Head of caudate nucleus (tissue), 42 donors: ENCODE measurements around the gene MLLT11.

Source experiments
- DNase-seq, 42 donors: peaks; one replicate each; pipeline versions ENCODE4 v3.0.0 to v3.0.0-alpha.2; 2020 to 2021; ENCODE audit warnings: mixed read lengths in 7 of 42
- intact Hi-C: fragments of 100-400 bp; cut with DNase I; formaldehyde crosslinking; loops from one replicate; pipeline ENCODE4 v1.15.0; 2022

MLLT11 gene

DNA sequence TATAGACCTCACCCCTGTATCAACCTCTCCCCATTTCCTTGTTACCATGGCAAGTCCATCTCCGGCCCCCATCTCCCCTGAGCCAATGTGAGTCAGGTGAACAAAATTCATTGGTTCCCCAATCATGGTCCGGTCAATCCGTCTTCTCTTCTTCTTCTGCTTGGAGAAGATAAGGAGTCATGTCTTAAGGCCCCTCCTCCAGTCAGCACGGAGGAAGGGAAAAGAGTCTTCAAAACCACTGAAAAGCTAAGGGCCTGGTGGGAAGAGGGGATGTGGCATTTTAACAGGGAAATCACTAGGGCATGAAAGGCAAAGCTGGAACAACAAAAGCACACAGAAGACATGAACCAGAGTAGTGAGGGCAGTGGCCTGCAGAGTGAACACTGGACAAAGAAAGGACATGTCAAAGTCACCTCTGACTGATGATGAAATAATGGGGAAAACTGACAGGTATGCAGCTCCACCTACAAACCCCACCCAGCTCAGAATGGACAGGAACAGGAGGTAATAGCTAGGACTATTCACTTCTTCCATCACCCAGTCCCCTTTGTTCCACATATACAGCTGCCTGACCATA, 5.1 kb upstream of the MLLT11 start:
- no peak for DNase-seq
- intact Hi-C loops, result no loop called here

DNA sequence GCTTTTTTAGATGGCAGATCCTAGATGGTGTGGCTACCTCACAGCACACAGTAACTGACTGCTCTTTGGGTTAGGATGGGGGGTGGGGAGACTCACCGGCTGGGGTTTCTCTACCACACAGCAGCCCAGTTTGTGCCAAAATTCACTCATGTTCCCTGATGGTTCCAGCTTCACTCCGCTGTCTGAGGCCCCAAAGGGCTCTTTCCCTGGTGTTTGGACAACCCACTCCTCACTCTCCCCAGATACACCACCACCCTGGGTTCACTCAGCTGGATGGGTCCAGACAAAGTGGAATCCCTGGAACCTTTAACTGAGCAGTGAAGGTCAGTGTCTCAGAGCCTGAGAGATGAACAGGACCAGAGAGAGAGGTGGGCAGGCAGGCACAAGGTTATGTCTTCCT, 4.6 kb upstream of the MLLT11 start:
- no peak for DNase-seq
- intact Hi-C loops, result no loop called here

- DNase-seq, result no peak
- intact Hi-C loops, result no loop called here
These were observed 4.0 kb upstream of the MLLT11 start for GRCh38 chr1:151056149-151056548.

- peak in 24 of 42 donors; percentile 8 to 63 (median 34) for DNase-seq
- intact Hi-C loops, result no loop called here
These were observed 1.5 kb upstream of the MLLT11 start for GRCh38 chr1:151058692-151059091.

DNA sequence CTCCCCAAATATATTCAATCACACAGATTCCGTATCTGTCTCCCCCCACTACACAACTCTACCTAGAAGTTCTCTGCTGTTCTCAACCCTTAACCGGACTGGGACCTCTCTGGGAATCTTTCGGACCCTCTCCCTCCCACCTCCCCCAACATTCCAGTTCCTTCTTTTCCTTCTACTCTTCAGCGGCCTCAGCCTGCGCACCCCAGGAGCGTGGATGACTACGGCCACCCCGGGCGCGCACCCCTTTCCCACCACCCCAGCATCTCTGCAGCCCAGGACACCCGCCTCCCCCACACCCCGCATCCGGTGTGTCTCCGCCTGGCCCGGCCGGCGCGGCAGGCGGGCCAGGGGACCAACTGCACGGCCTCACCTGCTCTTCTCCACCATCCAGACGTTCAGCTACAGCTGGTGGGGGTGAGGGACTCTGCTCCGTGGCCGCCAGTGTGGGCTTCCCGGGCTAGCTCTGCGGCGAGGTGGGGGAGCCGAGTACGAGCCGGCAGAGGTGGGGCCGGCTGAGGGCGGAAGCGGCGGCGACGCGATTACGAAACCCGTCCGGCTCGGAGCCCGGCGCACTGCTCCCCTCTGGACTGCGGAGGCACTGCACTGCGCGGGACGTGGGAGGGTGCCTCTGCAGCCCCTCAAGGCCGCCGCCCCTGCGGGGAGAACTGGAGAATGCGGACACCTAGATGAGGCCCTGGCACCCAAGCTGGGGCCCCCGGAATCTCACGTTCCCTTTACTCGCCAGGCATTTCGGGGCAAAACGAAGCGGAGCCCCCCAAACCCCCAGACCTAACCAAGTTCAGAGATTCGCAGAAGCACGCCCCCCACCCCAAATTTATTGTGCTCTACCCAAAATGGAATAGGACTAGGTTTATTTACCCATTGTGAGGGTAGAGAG, 839 bp upstream of the MLLT11 start, which contains the start of gene CDC42SE1:
TSS of gene CDC42SE1 (minus strand) at position 514 of the 898 bp plus-strand sequence. CDS start 3,892 bp downstream, outside the sequence.
- intact Hi-C loops, result no loop called here
- peak; percentile 36 to 90 (median 81) for DNase-seq

DNA sequence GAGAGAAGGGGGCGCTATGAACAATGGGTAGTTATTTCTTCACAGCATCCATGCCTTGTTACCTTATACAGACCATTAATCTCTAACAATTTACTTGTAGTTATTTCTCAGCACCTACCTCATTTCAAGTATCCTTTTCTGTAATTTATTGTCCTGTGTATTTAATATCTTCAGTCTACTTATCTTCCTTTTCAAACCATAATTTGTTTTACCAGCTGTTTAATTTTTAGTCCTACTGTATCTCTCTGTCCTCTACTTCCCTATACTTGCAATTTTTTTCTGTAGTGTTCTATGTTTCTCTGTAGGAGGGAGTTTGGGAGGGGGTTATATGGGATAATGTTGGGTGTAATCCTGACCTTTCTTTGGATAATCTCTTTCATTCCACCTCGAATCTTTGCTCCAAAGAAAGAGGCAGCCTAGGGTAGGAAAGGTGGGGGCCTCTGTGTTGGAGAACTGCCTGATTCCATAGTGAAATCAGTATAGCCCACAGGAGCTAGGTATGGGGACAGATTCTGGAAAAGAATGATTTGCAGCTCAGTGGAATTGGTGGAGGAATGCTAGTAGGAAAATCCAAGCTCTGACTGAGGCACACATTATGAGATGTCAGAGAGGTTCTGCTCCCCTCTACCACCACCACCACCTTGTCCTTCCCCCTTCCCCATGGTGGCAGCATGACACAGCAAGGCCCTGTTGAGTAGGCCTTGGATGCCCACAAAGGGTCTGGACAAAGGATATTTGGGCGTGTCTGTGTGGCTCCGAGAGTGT, 642 bp downstream of the MLLT11 start:
- intact Hi-C loops, result no loop called here
- peak in 13 of 42 donors; percentile 9 to 41 (median 25) for DNase-seq

DNA sequence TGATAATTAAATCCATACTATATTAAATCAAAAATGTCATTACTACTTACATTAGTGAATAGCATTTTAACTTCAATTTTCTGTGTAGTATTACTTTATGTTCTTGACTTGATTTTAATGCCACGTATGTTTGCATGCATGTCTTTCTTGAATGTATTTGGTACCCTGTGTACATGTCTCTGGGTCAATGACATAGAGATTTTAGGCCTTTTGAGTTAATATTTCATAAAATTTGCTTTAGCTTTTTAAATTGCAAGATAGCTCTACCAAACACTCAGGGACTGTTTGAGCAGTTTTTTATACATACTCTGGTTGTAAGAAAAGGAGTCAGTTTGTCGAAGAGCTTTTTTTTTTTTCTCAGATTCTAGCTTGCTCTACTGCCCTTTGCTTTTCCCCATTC, 1.5 kb downstream of the MLLT11 start:
- no peak for DNase-seq
- intact Hi-C loops, result no loop called here

GRCh38 chr1:151062741-151063371, 2.7 kb downstream of the MLLT11 start:
- intact Hi-C loops, result no loop called here
- peak in 28 of 42 donors; percentile 16 to 70 (median 52) for DNase-seq

GRCh38 chr1:151065089-151065645, 5.0 kb downstream of the MLLT11 start:
- intact Hi-C loops, result no loop called here
- DNase-seq, result no peak

DNA sequence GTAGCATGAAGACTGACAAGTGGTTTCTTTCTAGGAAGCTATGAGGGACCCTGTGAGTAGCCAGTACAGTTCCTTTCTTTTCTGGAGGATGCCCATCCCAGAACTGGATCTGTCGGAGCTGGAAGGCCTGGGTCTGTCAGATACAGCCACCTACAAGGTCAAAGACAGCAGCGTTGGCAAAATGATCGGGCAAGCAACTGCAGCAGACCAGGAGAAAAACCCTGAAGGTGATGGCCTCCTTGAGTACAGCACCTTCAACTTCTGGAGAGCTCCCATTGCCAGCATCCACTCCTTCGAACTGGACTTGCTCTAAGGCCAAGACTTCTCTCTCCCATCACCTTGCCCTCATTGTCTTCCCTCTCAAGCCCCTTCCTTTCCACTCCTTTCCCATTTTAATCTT, 7.0 kb downstream of the MLLT11 start:
- peak in 1 of 42 donors; percentile 19 for DNase-seq
- intact Hi-C loops, result no loop called here

DNA sequence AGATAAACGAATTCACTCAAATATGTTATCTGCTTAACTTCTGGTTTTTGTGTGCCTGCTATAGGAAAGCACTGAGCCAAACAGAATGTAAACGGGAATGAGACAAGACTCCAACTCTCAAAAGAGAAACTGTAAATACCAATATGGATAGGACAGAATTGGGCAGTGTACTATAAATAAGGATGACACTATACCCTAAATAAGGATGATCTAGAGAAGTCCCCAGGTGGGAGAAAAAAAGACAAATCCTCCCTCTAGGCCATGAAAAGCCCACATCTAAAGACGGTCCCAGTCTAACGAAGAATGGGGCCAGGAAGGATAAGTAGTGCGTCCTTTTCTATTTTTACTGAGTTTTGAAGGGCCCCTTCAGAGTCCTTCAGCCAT, 8.9 kb downstream of the MLLT11 start:
- intact Hi-C loops, result no loop called here

DNA sequence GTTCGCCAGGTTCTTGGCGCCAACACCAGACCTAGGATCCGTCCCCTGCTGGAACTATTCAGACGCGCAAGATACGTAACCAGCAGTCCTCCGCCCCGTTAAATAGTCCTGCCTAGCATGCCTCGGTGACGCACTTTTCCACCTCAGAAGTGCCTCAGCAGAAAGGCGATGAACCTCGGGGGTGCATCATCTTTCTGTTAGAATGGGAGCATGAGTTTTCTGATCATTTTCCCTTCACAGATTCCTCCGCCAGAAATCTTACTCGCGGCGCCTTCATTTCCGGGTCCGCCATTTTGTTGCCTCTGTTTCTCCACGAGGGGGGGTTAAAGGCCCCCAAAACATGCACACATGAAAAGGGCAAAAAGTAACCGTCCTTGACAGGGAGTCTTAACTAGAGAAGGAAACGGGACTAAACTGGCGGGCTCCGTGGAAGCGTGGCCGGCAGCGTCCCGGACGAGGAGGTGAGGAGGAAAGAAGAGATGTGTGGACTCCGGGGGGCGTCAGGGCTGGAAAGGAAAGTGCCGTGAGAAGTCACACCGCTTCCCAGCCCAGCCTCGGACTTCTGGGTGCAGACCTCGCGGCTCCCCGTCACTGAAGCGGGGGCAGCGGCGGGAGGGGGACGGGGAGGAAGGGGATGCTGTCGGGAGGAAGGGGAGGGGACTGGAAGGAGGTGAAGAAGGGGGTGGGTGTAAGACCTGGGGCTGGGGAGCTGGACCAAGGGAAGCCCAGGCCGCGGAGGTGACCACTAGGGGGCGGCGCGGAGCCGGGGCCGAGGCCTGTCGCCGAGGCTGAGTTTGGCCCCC, 10.5 kb downstream of the MLLT11 start, which contains the start of gene GABPB2:
TSS of gene GABPB2 (plus strand) at position 288 of the 803 bp plus-strand sequence. CDS start 17,429 bp downstream, outside the sequence.
- intact Hi-C loops, result no loop called here
- DNase-seq, result peak; percentile 81 to 98 (median 92)

More for the DNA sequence above, 8.9 kb downstream of the MLLT11 start:
- no peak for DNase-seq

- DNase-seq, result peak in 2 of 42 donors; percentile 21 to 30
- intact Hi-C loops, result no loop called here
These were observed 12.0 kb downstream of the MLLT11 start for GRCh38 chr1:151072224-151072623.

GRCh38 chr1:151085953-151086559, 25.9 kb downstream of the MLLT11 start:
- intact Hi-C loops, result no loop called here
- DNase-seq, result peak in 1 of 42 donors; percentile 4

DNA sequence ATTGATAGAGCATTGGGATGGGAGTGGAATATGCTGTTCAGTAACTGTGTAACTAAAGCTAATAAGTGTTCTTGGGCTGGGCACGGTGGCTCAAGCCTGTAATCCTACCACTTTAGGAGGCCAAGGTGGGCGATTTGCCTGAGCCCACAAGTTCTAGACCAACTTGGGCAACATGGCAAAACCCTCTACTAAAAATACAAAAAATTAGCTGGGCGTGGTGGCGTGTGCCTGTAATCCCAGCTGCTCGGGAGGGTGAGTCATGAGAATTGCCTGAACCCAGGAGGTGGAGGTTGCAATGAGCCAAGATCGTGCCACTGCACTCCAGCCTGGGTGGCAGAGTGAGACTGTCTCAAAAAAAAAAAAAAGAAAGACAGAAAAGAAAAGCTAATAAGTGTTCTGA, 37.2 kb downstream of the MLLT11 start:
- DNase-seq, result peak in 1 of 42 donors; percentile 11
- intact Hi-C loops, result loop anchor here (10.0 kb wide), 1 partner anchor 57 kb away; the partner anchor contains the start of gene TNFAIP8L2

DNA sequence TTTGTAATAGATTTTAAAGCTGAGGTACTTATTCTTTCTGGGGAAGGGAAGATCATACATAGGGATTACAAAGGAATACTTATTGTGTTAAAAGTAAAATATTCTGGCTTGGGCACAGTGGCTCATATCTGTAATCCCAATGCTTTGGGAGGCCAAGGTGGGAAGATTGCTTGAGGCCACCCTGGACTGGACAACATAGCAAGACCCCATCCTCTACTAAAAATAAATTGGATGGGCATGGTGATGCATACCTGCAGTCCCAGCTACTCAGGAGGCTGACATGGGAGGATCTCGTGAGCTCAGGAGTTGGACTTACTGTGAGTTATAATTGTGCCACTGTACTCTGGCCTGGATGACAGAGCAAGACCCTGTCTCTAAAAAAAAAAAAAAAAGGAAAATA, 37.9 kb downstream of the MLLT11 start:
- DNase-seq, result peak in 1 of 42 donors; percentile 15
- intact Hi-C loops, result loop anchor here (10.0 kb wide), 1 partner anchor 57 kb away; the partner anchor contains the start of gene TNFAIP8L2

GRCh38 chr1:151104630-151105029, 44.4 kb downstream of the MLLT11 start:
- intact Hi-C loops, result no loop called here

More at GRCh38 chr1:151104630-151105029, 44.4 kb downstream of the MLLT11 start:
- no peak for DNase-seq
